GM21390 (cell line): ENCODE measurements around the gene NNAT.
"Not testable (repeated sequence)": the region's sequence is repeated elsewhere in the genome, so short reads cannot be mapped to it uniquely, and the experiment has no call there.

Source experiments
- ATAC-seq: cut with Tn5 transposase; IDR thresholded peaks from one replicate; pipeline ENCODE4 v1.9.1; 2021; ENCODE audit not compliant: unreplicated experiment

Gene NNAT

DNA sequence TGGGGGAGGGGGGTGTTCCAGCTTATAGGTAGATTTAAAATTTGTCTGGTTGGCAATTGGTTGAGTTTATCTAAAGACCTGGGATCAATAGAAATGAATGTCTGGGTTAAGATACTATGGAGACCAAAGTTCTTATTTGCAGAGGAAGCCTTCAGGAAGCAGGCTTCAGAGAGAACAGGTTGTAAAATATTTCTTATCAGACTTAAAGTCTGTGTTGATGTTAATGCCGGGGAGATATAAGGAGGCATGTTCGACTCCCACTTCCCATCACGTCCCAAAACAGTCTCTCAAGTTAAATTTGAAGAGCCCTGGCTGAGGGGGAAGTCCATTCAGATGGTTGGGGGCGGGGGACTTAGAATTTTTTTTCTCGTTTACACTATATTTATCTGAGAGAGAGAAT is 19.0 kb downstream of the NNAT start:
- no peak for ATAC-seq

DNA sequence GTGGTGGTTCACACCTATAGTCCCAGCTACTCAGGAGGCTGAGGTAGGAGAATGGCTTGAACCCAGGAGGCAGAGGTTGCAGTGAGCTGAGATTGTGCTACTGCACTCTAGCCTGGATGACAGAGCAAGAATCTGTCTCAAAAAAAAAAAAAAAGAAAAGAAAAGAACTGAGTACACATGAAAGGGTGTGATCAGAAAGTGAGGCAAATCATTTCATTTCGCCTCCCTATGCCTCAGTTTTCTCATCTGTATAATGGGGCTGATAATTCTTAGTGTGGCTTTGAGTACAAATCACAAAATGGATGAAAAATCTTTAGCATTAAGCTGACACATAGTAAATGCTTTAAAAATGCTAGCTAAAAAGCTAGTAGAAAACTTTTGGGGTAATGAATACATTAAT is 19.8 kb downstream of the NNAT start:
- not testable (repeated sequence) for ATAC-seq

DNA sequence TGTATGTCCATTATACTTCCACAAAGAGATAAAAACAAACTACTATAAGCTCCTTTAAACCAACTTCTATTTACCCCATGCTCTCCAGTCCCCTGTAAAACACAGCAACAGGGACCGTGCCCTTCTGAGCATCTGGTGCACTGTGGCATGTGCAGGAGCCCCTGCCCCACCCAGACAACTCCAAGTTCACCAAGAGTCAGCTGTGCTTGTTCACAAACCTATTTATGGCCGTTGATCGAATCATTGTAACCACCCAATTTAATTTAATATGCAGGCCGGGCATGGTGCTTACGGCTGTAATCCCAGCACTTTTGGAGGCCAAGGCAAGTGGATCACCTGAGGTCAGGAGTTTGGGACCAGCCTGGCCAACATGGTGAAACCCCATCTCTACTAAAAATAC is 20.3 kb downstream of the NNAT start:
- ATAC-seq: no peak

DNA sequence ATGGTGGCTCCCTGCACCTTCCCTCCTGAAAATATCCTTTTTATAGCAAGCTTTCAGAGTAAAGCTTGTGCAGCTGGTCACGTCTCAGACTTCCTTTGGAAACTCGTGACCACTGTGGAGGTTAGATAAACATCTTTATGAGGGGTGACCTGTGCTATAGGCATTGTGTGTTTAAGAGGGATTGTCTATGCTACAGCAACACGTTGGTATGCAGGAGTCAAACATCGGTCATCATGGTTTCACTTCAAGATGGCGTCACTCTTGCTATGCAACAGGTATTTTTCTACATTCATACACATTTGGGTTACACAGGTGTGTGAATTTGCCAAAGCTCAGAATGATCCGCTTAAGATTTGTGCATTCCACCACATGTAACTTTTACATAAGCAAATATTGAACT is 21.2 kb downstream of the NNAT start:
- ATAC-seq: no peak

DNA sequence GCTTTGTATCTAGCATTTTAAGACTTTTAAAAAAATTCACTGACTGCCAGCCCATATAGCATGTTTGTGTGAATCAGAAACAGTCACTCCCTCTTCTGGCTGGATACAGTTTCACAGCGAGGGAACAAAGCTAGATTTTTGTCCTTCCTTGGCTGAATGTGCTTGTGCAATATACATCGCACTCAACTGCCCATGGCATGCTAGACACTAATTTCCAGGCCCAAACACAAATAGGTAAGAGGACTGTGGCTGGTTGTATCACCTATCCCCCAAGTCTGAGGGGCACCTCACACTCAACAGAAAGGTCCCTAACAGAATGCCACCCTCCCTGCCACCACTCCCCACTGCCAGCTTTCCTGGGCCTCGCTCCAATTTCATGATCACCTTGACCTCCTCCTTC is 22.8 kb downstream of the NNAT start:
- ATAC-seq: no peak

DNA sequence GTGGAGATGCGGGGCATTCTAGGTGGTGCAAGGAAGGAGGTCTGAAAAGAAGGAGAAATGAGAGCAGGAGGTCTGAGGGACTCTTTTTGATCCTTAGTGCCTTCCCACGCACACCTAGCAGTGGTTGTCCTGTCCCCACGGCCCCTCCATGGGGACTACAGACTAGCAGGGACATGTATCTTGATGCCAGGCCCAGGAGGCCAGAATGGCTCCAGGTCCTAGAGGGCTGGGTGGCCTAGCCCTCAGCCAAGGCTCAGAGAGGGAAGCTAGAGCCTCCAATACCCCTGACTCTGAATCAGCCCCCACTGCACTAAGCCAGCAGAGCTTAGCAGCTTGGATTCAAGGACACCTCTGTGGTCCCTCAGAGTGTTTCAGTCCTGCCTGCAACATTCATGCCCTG is 23.3 kb downstream of the NNAT start:
- no peak for ATAC-seq

DNA sequence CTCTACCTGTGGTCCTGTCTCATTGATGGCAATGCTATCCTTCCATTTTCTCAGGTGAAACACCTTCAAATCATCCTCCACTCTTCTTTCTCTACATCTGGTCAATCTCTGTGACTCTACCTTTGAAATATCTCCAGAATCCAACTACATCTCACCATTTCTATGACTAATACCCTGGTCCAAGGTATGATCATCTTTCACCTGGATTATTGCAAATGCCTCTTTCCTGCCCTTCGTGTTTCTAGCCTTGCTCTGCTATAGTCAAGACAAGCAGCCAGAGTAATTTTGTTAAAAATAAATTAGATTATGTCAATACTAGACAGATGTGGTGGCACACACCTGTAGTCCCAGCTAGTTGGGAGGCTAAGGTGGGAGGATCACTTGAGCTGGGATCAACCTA is 24.5 kb downstream of the NNAT start:
- no peak for ATAC-seq

DNA sequence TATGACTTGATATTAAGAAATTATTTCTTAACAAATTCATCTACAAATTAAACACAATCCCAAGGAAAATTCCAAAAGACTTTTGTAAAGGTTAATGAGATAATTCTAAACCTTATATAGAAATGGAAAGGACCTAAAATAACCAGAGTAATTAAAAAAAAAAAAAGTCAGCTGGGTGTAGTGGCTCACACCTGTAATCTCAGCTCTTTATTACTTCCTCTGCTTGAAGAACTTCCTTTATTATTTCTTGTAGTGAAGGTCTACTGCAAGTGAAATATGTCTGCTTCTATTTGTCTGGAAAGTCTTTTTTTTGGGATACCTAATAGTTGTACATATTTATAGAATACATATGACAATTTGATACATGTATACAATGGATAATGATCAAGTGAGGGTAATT is 26.9 kb downstream of the NNAT start:
- no peak for ATAC-seq

DNA sequence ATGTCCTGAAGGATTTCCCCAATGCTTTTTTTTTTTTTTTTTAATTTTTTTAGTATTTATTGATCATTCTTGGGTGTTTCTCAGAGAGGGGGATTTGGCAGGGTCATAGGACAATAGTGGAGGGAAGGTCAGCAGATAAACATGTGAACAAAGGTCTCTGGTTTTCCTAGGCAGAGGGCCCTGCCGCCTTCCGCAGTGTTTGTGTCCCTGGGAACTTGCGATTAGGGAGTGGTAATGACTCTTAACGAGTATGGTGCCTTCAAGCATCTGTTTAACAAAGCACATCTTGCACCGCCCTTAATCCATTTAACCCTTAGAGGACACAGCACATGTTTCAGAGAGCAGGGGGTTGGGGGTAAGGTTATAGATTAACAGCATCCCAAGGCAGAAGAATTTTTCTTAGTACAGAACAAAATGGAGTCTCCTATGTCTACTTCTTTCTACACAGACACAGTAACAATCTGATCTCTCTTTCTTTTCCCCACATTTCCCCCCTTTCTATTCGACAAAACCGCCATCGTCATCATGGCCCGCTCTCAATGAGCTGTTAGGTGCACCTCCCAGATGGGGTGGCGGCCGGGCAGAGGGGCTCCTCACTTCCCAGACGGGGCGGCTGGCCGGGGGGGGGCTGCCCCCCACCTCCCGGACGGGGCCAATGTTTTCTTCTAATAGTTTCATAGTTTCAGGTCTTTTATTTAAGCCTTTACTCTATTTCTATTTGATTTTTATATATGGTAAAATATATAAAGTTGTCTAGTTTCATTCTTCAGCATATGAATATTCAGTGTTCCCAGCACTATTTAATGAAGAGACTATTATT is 29.3 kb downstream of the NNAT start:
- ATAC-seq: not testable (repeated sequence)

DNA sequence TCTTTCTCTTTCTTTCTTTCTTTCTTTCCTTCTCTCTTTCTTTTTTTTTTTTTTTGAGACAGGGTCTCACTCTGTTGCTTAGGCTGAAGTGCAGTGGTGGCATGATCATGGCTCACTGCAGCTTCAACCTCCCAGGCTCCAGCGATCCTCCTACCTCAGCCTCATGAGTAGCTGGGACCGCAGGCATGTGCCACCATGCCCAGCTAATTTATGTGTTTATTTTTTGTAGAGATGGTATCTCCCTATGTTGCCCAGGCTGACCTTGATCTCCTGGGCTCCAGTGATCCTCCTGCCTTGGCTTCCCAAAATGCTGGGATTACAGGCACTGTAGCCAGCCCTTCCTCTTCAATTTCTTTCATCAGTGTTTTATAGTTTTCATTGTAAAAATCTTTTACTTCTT is 30.6 kb downstream of the NNAT start:
- ATAC-seq: not testable (repeated sequence)

DNA sequence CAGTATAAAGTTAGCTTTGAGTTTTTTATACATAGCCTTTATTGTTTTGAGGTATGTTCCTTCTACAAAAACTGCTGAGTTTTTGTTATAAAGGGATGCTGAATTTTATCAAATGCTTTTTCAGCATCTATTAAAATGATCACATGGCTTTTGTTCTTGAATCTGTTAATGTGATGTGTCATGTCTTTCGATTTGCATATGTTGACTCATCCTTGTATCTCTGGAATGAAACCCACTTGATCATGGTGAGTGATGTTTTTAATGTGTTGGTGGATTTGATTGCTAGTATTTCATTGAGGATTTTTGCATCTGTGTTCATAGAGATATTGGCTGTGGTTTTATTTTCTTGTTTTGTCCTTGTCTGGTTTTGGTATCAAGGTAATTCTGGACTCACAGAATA is 31.4 kb downstream of the NNAT start:
- ATAC-seq: no peak

DNA sequence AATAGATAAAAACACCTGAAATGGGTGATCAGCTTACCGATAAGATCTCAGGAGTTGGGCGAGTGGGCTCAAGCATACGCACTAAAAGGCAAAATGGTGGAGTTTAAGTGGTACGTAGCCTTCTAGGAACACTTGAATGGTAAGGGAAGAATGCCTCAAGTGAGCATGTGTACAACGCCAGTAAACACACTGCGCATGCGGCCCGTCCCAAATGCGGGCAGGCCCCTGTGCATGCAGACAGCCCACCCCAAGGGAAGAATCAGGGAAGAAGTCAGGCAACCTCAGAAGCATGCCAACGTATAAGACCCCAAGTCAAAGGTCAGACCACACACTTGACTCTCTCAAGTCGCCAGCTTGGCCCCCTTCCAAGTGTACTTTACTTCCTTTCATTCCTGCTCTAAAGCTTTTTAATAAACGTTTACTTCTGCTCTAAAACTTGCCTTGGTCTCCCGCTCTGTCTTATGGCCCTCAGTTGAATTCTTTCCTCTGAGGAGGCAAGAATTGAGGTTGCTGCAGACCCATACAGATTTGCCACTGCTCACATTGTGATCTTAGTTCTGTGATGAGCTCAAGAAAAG is 33.8 kb downstream of the NNAT start:
- ATAC-seq: not testable (repeated sequence)

DNA sequence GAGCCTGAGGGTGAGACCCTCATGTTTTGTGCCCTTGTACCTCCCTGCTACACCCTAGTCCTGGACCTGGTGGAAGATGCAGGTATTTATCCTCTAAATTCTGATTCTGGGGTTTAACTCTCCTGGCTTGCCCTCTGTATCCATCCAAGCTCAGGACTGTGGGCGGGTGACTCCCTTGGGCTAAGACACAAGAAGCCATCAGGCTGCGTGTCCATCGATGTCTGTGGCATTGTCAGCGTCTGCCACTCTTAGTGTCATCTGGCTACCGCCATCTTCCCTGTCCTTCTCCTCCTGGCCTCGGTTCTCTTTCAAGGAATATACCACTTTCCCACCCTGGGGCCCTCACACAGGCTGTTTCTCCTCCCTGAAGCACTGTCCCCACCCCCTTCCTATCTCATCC is 35.5 kb downstream of the NNAT start:
- no peak for ATAC-seq

DNA sequence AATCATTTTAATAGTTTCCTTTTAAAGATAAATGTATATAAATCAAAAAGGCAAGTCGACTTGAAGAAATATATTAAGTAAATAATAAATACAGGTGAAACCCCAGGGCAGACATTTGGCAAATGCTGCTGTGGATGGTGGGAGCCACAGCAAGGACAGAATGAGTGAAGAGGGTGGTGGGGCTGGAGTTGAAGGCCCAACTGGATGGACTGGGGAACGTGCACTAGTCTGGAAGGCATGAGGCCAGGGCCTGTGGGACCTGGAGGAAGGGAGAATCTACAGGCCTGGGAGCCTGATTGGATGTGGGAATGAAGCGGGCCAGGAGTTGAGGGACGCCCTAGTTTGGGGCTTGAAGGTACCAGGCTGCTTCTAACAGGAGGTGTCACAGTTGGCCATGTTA is 37.3 kb downstream of the NNAT start:
- ATAC-seq: no peak

DNA sequence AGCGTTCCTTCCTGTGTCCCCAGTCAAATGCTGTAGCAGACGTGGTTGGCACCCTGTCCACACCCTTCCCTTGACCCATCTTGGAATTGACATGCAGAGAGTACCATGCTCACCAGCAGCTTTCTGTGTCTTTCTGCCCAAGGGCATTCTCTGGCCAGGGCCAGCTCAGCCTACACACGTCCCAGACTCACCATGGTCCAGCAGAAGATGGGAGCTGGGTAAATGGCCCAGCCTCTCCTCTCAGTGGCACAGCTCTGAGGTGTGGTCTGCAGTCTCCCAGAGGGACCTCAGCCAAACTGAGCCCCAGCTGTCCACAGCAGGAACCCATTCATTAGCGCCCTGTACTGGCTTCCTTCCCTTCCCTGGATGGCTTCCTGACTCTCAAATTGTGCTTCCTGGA is 37.7 kb downstream of the NNAT start:
- no peak for ATAC-seq

DNA sequence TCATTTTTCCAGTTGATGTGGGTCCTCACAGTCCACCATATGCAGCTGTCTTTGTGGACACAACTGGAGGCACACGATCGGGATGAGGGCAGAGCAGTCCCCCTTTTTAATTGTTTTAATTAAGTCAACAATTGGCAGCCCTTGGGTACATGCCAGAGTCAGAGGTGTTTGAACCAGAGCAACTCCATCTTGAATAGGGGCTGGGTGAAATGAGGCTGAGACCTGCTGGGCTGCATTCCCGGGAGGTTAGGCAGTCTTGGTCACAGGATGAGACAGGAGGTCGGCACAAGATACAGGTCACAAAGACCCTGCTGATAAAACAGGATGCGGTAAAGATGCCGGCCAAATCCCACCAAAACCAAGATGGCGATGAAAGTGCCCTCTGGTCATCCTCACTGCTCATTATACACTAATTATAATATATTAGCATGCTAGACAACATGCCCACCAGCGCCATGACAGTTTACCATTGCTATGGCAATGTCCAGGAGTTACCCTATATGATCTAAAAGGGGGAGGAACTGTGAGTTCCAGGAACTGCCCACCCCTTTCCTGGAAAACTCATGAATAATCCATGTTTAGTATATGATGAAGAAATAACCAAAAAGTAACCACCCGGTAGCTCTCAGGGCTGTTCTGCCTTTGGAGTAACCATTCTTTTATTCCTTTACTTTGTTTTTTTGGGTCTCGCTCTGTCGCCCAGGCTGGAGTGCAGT is 38.4 kb downstream of the NNAT start:
- no peak for ATAC-seq

DNA sequence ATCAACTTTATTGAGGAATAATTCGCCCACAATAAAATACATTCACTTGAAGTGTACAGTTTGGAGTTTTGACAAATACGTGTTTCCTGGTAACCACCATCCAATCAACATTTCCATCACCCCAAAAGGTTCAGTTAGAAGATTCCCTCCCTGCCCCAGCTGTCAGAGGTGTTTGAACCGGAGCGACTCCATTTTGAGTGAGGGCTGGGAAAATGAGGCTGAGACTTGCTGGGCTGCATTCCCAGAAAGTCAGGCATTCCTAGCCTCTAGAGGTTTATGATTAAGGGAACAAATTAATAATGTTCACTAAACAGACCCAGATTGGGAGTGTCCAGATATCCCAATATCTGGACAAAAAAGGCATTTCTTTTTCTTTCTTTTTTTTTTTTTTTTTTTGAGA is 39.6 kb downstream of the NNAT start:
- no peak for ATAC-seq

DNA sequence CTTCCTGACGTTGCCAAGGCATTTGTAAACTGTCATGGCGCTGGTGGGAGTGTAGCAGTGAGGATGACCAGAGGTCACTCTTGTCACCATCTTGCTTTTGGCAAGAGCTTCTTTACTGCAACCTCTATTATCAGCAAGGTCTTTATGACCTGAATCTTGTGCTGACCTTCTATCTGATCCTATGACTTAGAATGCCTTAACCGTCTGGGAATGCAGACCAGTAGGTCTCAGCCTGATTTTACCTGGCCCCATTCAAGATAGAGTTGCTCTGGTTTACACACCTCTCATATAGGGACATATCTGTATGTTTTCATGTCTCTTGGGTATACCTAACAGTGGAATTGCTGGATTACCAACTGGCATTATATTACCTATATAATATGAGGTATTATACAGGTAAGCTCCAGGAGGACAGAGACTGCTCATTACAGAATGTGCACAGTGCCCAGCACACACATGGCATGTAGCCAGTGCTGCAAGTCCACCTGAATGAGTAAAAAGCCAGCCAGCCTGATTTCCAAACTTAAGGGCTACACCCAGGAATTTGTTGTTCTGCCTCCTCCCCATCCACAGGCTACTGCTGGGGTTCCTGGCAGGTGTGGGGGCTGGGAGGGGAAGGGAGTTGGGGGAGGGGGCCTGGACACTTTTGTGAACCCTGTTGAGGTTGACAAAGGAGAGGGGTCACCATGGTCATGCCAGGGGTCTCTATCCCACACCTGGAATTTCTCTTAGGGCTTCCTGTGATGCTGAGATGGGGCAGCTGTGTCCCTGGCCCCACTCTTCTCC is 41.8 kb downstream of the NNAT start:
- ATAC-seq: no peak

DNA sequence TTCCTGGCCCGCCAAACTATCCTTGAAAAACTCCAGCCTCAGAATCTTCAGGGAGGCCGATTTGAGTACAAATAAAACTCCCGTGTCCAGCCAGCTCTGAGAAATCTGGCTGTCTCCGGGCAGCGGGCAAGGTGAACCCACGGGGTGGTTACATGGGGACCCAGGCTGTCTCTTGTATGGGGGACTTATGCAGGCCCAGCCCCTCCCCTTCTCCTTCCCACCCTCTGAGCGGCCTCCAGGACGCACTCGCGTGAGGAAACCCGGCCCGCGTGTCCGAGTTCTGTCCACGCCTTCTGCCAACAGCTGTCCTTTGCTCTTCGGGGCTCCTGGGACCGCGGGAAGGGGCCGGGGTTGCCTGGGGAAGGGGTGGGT is 43.0 kb downstream of the NNAT start:
- no peak for ATAC-seq

DNA sequence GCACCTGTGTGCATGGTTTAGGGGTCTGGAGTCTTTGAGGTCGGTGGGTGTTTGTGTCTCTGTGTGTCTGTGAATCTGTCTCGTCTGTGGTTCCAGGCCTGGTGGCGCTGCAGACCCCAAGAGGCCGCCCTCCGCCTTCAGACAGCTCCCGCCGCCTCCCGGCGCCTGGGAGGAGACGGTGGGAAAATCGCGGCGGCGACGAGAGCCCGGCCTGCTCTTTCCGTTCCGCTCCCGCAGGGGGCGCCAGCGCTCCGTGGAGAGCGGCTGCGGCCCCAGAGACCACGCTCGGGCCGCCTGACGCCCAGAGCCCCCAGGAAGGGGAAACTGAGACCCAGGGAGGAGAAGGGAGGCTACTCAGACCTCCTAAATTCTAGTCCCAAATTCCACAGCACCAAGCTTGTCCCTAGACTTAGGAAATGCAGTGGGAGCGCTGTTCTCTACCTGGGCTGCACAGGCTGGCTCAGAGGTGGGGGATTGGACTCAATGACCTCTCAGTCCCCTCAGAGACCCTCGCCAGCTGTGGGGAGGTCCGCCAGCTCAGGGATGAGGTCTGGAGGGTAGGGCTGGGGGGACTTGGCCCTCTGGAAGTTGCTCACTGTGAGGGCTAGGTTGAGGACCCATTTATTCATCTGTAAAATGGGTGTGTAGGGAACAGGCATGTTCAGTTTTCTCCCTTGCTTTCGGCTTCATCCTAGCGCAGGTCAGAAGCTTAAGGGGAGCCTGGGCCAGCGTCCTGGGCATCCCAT is 43.5 kb downstream of the NNAT start:
- no peak for ATAC-seq
